KOPT-K1 (cell line): ENCODE measurements around the gene PEAK3.
A peak's percentile ranks its signal among the peaks of the same experiment; 100 is the strongest.
"Not testable (repeated sequence)": the region's sequence is repeated elsewhere in the genome, so short reads cannot be mapped to it uniquely, and the experiment has no call there.

ENCODE experiments used
- H3K27ac ChIP-seq: fragments of 200-600 bp; sonication (generic); 2 replicates; pipeline ENCODE4 v1.5.1; 2016; ENCODE audit warnings: antibody characterized with exemption, mild to moderate bottlenecking, low read depth, low read length; ENCODE audit not compliant: poor library complexity, severe bottlenecking
- H3K36me3 ChIP-seq: fragments of 200-600 bp; sonication (generic); 2 replicates; pipeline ENCODE4 v1.5.1; 2017; ENCODE audit warnings: antibody characterized with exemption, mild to moderate bottlenecking, low read length, moderate library complexity; ENCODE audit not compliant: insufficient read depth
- H3K9me3 ChIP-seq: fragments of 200-600 bp; sonication (generic); 2 replicates; pipeline ENCODE4 v1.5.1; 2017; ENCODE audit warnings: antibody characterized with exemption, low read length, mild to moderate bottlenecking; ENCODE audit not compliant: insufficient read depth, poor library complexity, severe bottlenecking

PEAK3 gene

DNA sequence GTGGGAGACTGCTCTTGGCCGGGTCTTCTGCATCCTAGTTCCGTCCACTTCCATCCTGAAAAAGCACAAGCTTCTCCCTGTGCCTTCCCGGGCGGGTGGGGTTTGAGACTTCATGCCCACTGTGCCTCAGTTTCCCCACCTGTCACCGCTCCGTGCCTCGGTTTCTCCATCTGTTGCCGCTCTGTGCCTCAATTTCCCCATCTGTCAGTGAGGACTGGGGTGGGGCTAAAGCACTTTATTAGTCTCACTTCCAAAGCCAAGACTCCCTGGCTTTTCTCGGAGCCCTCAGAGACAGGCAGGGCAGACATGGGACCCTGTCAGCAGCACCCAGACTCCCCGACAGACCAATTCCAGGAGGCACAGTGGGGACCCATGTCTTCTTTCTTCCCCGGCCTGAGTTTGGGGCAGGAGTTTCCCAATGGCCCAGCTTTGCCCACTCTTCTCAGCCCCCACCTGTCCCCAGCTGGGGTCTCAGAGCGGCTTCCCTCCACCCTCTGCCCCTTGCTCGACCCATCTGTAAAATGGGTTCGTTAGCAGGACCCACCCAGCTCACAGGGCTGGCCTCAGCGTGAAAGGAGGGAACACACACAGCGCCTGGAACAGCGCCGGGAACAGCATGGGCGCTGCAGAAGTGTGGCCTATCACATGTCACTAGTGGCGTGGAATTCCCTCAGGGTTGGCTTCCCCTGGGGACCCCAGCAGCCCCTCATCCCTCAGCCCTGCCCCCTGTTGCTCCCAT lies 4.6 kb upstream of the PEAK3 start:
- H3K9me3 ChIP-seq = no peaks in the 10 kb centered on the region
- no peaks in the 10 kb centered on the region for H3K36me3 ChIP-seq
- H3K27ac ChIP-seq = no peak overlapping the region

DNA sequence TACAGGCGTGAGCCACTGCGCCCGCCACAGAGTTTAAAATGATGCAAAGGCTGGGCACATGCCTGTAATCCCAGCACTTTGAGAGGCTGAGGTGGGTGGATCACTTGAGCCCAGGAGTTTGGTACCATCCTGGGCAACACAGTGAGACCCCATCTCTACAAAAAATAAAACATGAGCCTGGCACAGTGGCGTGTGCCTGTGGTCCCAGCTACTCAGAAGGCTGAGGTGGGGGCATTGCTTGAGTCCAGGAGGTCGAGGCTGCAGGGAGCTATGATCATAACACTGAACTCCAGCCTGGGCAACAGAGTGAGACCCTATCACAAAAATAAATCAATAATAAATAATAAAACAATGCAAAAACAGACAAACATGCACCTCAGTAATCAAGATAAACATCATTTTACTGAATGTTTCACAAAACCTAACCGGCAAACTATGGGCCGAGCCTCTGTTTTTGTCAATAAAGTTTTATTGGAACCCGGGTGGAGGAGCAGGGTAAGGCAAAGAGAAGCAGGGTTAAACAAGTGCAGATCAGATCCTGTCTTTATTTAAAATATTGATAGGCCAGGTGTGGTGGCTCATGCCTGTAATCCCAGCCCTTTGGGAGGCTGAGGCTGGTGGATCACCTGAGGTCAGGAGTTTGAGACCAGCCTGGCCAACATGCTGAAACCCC lies 2.0 kb upstream of the PEAK3 start:
- Histone ChIP-seq H3K36me3 (no peaks in the 10 kb centered on the region), H3K9me3 (no peaks in the 10 kb centered on the region), H3K27ac (no peak overlapping the region)

DNA sequence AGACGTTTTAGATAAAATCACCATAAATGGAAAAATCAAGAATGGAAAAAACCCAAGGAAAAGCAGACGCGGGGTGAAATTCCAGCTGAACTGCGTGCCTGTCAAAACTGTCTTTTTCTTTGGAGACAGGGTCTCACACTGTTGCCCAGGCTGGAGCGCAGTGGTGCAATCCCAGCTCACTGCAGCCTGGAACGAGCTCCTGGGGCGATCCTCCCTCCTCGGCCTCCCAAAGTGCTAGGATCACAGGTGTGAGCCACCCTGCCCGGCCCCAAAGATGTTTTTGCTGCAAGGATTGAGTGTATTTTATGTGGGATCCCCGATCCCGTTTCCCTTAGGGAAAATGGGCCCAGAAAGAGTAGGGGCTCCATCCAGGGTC lies 875 bp upstream of the PEAK3 start:
- no peak overlapping the region for H3K27ac ChIP-seq

DNA sequence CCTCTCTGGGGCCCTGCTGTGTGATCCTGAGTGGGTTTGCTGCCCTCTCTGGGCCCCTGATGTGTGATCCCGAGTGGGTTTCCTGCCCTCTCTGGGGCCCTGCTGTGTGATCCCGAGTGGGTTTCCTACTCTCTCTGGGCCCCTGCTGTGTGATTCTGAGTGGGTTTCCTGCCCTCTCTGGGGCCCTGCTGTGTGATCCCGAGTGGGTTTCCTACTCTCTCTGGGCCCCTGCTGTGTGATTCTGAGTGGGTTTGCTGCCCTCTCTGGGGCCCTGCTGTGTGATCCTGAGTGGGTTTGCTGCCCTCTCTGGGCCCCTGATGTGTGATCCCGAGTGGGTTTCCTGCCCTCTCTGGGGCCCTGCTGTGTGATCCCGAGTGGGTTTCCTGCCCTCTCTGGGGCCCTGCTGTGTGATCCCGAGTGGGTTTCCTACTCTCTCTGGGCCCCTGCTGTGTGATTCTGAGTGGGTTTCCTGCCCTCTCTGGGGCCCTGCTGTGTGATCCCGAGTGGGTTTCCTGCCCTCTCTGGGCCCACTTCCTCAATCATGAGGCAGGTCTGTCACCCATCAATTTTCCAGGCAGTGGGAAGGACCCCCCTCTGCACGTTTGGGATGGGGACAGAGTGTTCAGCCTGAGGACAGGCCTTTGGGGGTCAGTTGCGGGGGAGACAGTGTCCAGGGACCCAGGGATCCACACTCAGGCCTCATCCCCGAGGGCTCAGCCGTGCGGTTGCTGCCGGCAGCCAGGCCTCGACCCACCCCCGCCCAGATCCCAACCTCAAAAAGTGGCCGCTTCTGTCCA lies 512 bp downstream of the PEAK3 start:
- H3K36me3 ChIP-seq, H3K9me3 ChIP-seq, H3K27ac ChIP-seq: not testable (repeated sequence)

More for the DNA sequence above, 875 bp upstream of the PEAK3 start:
- Histone ChIP-seq H3K9me3 (no peaks in the 10 kb centered on the region), H3K36me3 (no peaks in the 10 kb centered on the region)

DNA sequence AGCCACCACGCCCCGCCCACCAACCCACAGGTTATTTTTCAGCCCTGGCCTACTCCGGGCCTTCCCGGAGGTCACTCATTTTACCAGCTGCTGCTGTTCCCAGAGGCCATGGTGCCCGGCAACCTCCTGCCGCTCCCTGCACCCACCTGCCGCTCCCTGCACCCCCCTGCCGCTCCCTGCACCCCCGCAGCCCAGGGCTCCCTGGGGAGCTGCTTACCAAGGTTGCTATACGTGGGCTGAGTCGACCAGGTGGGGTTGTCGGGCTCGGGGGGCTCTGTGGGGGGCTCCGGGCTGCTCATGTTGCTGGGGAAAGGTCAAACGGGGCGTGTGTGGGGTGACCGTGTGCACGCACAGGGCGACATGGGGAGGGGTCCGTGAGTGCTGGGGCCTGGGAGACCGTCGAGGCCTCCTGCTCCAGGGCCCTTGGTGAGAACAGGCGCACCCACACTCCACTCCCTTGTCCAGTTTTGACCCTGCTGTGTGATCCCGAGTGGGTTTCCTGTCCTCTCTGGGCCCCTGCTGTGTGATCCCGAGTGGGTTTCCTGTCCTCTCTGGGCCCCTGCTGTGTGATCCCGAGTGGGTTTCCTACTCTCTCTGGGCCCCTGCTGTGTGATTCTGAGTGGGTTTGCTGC lies 1.2 kb downstream of the PEAK3 start:
- peaks cover 11% of the 10 kb centered on the region; the same call in 1 of the 2 replicates for H3K36me3 ChIP-seq
- H3K27ac ChIP-seq = no peak overlapping the region
- H3K9me3 ChIP-seq = no peaks in the 10 kb centered on the region

DNA sequence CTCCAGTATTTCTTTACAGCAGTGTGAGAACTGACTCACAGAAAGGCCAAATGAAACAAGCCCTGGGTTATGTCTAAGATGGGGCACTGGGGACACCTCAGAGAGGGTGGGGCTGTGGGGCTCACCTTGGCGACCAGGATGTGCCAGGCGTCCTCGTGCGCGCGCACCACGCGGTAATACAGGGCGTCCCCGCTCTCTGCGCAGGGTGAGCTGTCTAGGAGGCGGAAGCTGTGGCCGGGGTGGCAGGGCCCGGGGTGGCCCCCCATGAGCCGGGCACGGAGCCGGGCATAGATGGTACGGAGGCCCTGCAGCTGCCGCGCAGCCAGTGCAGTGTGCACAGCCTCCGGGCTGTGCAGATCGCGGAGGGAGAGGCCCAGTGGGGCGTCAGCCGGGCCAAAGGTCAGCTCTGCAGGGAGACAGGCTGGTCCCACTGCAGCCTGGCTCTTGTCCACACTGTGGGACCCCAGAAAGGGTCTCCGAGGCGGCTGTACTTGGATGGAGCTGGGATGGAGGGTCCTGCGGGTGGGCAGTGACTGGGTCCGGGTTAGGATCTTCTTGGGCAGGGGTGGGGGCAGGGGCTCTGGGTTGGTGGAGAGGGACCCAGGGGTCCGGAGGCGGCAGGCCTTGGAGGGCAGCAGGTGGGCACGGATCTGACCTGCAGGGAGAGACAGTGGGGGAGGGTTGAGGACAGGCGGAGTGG lies 3.4 kb downstream of the PEAK3 start:
- H3K36me3 ChIP-seq = peaks cover 28% of the 10 kb centered on the region
- H3K9me3 ChIP-seq = no peaks in the 10 kb centered on the region
- H3K27ac ChIP-seq = no peak overlapping the region

DNA sequence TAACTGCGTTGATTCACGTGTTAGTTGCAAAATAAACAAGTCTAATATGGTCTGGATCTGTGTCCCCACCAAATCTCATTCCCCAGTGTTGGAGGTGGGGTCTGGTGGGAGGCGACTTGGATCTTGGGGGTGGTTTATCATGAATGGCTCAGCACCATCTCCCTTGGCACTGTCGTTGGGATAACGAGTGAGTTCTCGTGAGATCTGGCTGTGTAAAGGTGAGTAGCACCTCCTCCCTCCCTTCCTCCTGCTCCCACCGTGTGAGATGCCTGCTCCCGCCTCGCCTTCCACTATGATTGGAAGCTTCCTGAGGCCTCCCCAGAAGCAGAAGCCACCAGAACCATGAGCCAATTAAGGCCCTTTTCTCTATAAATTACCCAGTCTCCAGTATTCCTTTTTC lies 4.8 kb downstream of the PEAK3 start:
- H3K36me3 ChIP-seq = peaks cover 41% of the 10 kb centered on the region
- no peaks in the 10 kb centered on the region for H3K9me3 ChIP-seq
- H3K27ac ChIP-seq = no peak overlapping the region

DNA sequence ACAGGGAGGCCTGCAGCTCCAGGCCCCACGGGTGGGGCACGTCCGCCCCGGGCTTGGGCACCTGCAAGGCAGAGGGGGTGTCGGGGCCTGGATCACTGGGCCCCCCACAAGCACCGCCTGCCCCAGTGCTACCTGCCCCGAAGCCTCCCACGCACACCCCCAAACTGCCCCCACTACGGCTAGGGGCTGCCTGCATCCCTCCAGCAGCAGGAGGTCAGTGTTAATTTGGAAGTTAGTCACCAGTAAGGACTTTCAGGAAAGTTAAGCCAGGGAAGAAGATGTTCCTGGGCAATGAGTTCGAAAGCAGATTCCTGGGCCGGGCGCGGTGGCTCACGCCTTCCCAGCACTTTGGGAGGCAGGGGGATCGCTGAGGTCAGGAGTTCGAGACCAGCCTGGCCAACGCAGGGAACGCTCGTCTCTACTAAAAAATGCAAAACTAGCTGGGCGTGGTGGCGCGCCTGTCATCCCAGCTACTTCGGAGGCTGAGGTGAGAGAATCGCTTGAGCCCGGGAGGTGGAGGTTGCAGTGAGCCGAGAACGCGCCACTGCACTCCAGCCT lies 5.5 kb downstream of the PEAK3 start:
- Histone ChIP-seq H3K27ac (no peak overlapping the region), H3K36me3 (peaks cover 47% of the 10 kb centered on the region), H3K9me3 (no peaks in the 10 kb centered on the region)

DNA sequence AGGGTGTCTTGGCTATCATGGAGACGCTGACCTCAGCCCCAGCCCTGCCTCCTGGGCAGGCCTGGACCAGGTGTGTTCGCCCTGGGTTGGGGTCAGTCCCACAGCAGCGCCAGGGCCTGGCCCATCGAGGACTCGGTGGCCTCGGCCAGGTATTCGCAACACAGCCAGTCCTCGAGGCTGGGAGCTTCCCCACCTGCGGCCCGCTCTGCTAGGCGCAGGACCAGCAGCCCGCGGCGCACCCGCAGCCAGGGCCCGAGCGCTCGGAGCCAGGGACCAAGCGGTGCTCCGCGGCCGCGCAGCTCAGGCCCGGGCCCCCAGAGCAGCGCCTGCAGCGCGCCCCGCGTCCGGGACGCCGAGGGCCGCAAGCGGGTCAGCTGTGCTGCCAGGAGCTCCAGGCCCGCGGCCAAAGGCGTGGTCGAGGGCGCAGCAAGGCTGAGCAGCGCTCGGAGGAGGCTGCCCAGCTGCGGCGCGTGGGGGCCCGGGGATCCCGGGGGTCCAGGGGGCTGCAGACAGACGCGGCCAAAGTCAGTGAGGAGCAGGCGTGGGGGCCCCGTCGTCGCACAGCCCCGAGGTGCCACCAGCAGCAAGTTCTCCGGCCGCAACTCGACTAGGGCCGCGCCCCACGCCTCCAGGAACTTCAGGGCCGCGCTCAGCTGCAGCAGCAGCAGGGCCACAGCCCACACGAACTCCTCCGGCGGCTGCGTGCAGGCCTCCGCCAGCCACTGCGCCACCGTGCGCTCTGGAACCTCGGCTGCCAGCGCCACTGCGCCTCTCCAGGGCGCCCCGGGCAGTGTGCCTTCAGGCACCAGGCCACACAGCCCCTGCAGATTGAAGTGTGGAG lies 6.2 kb downstream of the PEAK3 start:
- Histone ChIP-seq H3K9me3 (no peaks in the 10 kb centered on the region), H3K36me3 (peaks cover 52% of the 10 kb centered on the region), H3K27ac (no peak overlapping the region)

DNA sequence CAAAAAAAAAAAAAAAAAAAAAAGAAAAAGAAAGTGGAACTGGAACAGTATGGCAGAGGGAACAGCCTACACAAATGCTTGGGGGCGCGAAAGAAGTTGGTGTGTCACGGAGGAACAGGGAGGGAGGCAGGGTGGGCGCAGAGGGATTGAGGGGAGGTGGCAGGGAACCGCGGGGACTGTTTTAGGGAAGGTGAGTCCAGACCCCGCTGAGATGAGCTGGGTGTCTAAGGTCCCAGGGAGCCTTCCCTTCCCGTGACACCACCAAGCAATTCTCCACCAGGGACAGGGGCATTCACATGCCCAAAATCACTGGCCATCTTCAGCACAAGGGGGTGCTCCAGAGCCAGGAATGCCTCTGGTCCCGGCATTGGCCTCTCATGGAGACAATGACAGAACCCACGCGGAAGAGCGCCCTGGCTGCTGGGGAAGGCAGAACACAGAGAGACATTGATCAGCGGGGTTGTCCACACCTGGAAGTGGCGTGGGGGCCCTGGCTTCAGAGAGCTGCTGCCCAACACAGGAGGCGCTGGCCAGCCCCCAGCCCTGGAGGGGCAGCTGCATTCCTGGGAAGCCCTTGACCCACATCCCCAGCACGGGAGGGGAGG lies 6.9 kb downstream of the PEAK3 start:
- Histone ChIP-seq H3K36me3 (peaks cover 52% of the 10 kb centered on the region), H3K27ac (no peak overlapping the region), H3K9me3 (no peaks in the 10 kb centered on the region)

DNA sequence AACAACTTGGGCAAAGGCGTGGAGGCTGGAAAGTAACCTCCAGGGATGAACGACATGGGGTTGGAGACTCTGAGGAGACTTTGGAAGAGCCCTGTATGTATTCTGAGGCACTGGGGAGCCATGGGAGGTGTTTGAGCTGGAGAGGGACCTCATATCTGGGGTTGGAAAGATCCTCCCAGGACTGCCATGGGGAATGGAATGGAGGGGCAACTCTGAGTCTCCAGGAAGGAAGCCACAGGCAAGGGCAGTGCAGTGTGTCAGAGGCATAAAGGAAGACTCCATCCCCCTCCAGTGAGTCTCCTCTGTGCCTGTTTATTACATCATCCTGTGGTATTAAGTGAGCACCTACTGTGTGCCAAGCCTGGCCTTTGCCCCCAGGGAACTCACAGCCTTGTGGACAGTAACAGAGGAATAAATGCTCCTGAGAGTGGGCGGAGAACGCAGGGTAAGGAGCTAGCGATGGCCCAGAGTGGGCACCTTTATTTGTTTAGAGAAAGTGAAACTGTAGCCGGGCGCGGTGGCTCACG lies 7.7 kb downstream of the PEAK3 start:
- Histone ChIP-seq H3K36me3 (peaks cover 52% of the 10 kb centered on the region), H3K9me3 (no peaks in the 10 kb centered on the region), H3K27ac (peak overlapping the region; percentile 87)

DNA sequence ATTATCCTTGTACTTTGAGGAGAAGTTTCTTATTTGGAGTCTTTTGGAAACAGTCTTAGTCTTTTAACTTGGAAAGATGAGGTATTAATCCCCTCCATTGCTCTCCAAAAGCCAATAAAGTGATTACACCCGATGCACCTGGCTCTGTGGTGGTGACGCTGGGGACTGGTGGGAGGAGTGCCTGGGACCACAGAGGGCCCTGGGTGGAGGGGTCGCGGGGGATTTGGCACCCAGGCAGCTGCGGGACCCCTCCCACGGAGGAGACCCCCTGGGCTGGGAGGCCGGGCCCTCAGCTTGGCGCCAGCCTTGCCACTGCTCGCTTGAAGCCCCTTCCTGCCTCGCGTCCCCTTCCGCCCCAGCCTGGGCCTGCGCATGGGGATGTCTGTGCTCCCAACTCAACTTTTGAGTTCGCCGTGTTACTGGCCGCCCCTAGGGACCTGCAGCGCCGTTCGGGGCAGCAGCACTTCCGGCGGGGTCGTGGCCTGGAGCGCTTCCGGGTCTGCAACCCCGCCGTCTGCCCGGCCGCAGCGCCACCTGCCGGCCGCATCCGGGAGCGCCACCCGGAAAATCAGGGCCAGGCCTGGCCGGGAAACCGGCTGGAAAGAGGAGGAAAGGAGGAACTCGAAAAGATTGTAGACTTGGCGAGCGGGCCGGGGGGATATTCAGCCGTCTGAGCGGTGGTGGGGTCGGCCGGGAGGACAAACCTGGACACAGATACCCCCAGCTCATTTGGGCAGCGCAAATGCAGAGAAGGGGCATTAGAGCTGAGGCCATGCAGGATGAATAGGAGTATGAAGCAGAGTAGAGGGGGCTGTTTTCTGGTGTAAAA lies 8.4 kb downstream of the PEAK3 start:
- Histone ChIP-seq H3K9me3 (no peaks in the 10 kb centered on the region), H3K27ac (peak overlapping the region; percentile 87), H3K36me3 (peaks cover 52% of the 10 kb centered on the region)
